A549 (cell line): ENCODE results near the gene MCU. TPM values are rescaled to one million over a fixed set of nuclear protein-coding genes. Genes with fewer than 3 reads are reported as not detected.
"Not testable (repeated sequence)": the region's sequence is repeated elsewhere in the genome, so short reads cannot be mapped to it uniquely, and the experiment has no call there.

Experiments used
- ATAC-seq, 2 experiments: fragments of 200-7000 bp in 1 of 2; fragments of >200 bp in 1 of 2; cut with Nextera tagmentation in 1 of 2; cut with Tn5 transposase in 1 of 2; 3 replicates each; pipeline versions ENCODE4 v1.8.0 to v1.9.1; 2018 to 2020; ENCODE audit warnings: mild to moderate bottlenecking in 1 of 2, moderate library complexity in 1 of 2
- CTCF ChIA-PET: fragments of 300-600 bp; sonication (Branson Sonifier 250); formaldehyde crosslinking; extraction: SDS; loops from one replicate; lab custom pipeline; 2021; ENCODE audit warnings: antibody characterized with exemption, inconsistent platforms; lab: Yijun Ruan, JAX
- POLR2A ChIA-PET: fragments of 350-600 bp; formaldehyde crosslinking; extraction: SDS; loops from one replicate; lab custom pipeline; 2021; ENCODE audit warnings: antibody characterized with exemption, inconsistent platforms; lab: Yijun Ruan, JAX
- DNase-seq, 2 experiments: peaks; one replicate each; pipeline versions ENCODE4 v3.0.0 to v3.0.0-alpha.2; 2011 to 2016; ENCODE audit warnings: low read depth in 1 of 2, low spot score in 1 of 2
- FAIRE-seq: peaks from 2 replicates; lab custom pipeline; 2011; peaks lifted over from hg19 to GRCh38; lab: Jason Lieb, UNC
- H3K27ac ChIP-seq, 2 experiments: fragments of >200 bp; sonication (Bioruptor Twin); formaldehyde crosslinking; 3 replicates each; pipeline ENCODE4 v1.5.1; 2016 to 2017
- H3K4me1 ChIP-seq: fragments of >200 bp; sonication (Bioruptor Twin); formaldehyde crosslinking; 3 replicates; pipeline ENCODE4 v1.6.1; 2016
- H3K4me2 ChIP-seq: fragments of >200 bp; sonication (Bioruptor Twin); formaldehyde crosslinking; 3 replicates; pipeline ENCODE4 v1.6.1; 2016
- H3K4me3 ChIP-seq: fragments of >200 bp; sonication (Bioruptor Twin); formaldehyde crosslinking; 3 replicates; pipeline ENCODE4 v1.5.1; 2016
- H3K9me3 ChIP-seq: fragments of >200 bp; sonication (Bioruptor Twin); formaldehyde crosslinking; 3 replicates; pipeline ENCODE4 v1.6.1; 2016
- CHD2 ChIP-seq: fragments of 150-350 bp; IDR thresholded peaks from 2 replicates; pipeline ENCODE4 v1.6.1; 2014; ENCODE audit warnings: low read length; ENCODE audit not compliant: partially characterized antibody
- EHF ChIP-seq: fragments of 250-450 bp; sonication (Bioruptor Pico); IDR thresholded peaks from 2 replicates; pipeline ENCODE4 v1.5.0; 2020; ENCODE audit warnings: mild to moderate bottlenecking
- EHMT2 ChIP-seq: fragments of 200-600 bp; sonication (generic); IDR thresholded peaks from 2 replicates; pipeline ENCODE4 v1.6.1; 2016; ENCODE audit warnings: antibody characterized with exemption, low read depth, mild to moderate bottlenecking, moderate library complexity
- EP300 ChIP-seq, 2 experiments: fragments of >200 bp; sonication (Bioruptor Twin); formaldehyde crosslinking; IDR thresholded peaks; 2 replicates in 1 of 2; 3 replicates in 1 of 2; pipeline ENCODE4 v1.6.1; 2016 to 2017
- ESRRA ChIP-seq: fragments of 150-350 bp; IDR thresholded peaks from 2 replicates; pipeline ENCODE4 v1.6.1; 2014; ENCODE audit warnings: mild to moderate bottlenecking, low read length, borderline replicate concordance
- GATA3 ChIP-seq: IDR thresholded peaks from 2 replicates; pipeline ENCODE4 v1.6.1; 2012; ENCODE audit warnings: borderline replicate concordance
- HEYL ChIP-seq: fragments of 250-450 bp; sonication (Bioruptor Pico); IDR thresholded peaks from 2 replicates; pipeline ENCODE4 v1.8.0; 2021; ENCODE audit warnings: mild to moderate bottlenecking, moderate library complexity
- HOXB13 ChIP-seq: fragments of 250-450 bp; sonication (Bioruptor Pico); IDR thresholded peaks from 2 replicates; pipeline ENCODE4 v1.5.0; 2020; ENCODE audit warnings: low read depth, mild to moderate bottlenecking, moderate library complexity
- JUN ChIP-seq, 2 experiments: fragments of >200 bp; sonication (Bioruptor Twin); formaldehyde crosslinking; IDR thresholded peaks; 2 replicates in 1 of 2; 3 replicates in 1 of 2; pipeline ENCODE4 v1.6.1; 2016 to 2017
- KDM5A ChIP-seq: fragments of 200-600 bp; sonication (generic); IDR thresholded peaks from 2 replicates; pipeline ENCODE4 v1.6.1; 2016; ENCODE audit warnings: antibody characterized with exemption, mild to moderate bottlenecking
- MYC ChIP-seq: IDR thresholded peaks from 2 replicates; pipeline ENCODE4 v1.6.1; 2012; ENCODE audit warnings: mild to moderate bottlenecking, inconsistent platforms, low read length, improper control_type of control experiment, borderline replicate concordance
- RAD21 ChIP-seq, 2 experiments: fragments of >200 bp in 1 of 2; sonication (Bioruptor Twin) in 1 of 2; formaldehyde crosslinking in 1 of 2; IDR thresholded peaks in 1 of 2; conservative IDR thresholded peaks in 1 of 2; 2 replicates in 1 of 2; 3 replicates in 1 of 2; pipeline ENCODE4 v1.6.1; 2012 to 2018; ENCODE audit warnings: inconsistent platforms in 1 of 2
- RCOR1 ChIP-seq: fragments of 150-350 bp; IDR thresholded peaks from 2 replicates; pipeline ENCODE4 v1.6.1; 2014; ENCODE audit warnings: antibody characterized with exemption, low read length, low read depth
- ZC3H11A ChIP-seq: fragments of 450-650 bp; IDR thresholded peaks from 2 replicates; pipeline ENCODE4 v1.6.1; 2014; ENCODE audit warnings: antibody characterized with exemption, mild to moderate bottlenecking
- ZNF302 ChIP-seq: fragments of 250-450 bp; sonication (Bioruptor Pico); IDR thresholded peaks from 2 replicates; pipeline ENCODE4 v1.9.0; 2021; ENCODE audit warnings: inconsistent platforms, mild to moderate bottlenecking, moderate library complexity
- ZSCAN20 ChIP-seq: fragments of 250-450 bp; sonication (Bioruptor Pico); IDR thresholded peaks from 2 replicates; pipeline ENCODE4 v1.8.0; 2022; ENCODE audit warnings: mild to moderate bottlenecking, moderate library complexity
- WGBS: methylation state at CpG from one replicate; pipeline ENCODE4 v1.1.6; 2017; ENCODE audit errors: missing lambda C conversion rate; 5-methylcytosine and 5-hydroxymethylcytosine counted together
- polyA plus RNA-seq, 4 experiments: library from polyadenylated mRNA; depleted of rRNA in 3 of 4; stranded (reverse); fragments of >200 nt; fragmentation: RNase III in 1 of 4; extraction: RNeasy Plus Mini Kit Qiagen cat#74134 plus additional on column Dnase treatment in 1 of 4; gene quantifications; 2 replicates in 3 of 4; 3 replicates in 1 of 4; pipeline ENCODE4 v1.2.3, GENCODE V29; 2011 to 2017
- TF ChIP-seq, protein P1 (sequence below): IDR thresholded peaks from 2 replicates; pipeline ENCODE4 v1.6.1; 2012
- TF ChIP-seq, protein P2 (sequence below): IDR thresholded peaks from 2 replicates; pipeline ENCODE4 v1.6.1; 2012
- TF ChIP-seq, protein P3 (sequence below): fragments of 250-450 bp; sonication (Bioruptor Pico); IDR thresholded peaks from 2 replicates; pipeline ENCODE4 v1.5.0; 2020; ENCODE audit warnings: low read depth, mild to moderate bottlenecking, moderate library complexity
- TF ChIP-seq, protein P4 (sequence below): fragments of 200-600 bp; sonication (generic); IDR thresholded peaks from 2 replicates; pipeline ENCODE4 v1.6.1; 2016; ENCODE audit warnings: antibody characterized with exemption, mild to moderate bottlenecking, moderate library complexity
- TF ChIP-seq, protein P5 (sequence below): fragments of 250-450 bp; sonication (Bioruptor Pico); IDR thresholded peaks from 2 replicates; pipeline ENCODE4 v1.5.0; 2021; ENCODE audit warnings: mild to moderate bottlenecking, moderate library complexity, borderline replicate concordance
- TF ChIP-seq, protein P6 (sequence below): fragments of >200 bp; sonication (Bioruptor Twin); formaldehyde crosslinking; IDR thresholded peaks from 3 replicates; pipeline ENCODE4 v1.5.1; 2016

MCU gene
- polyA plus RNA-seq, 2 of the 4 experiments (the other 2 are of a cell fraction) = 44.0 to 221 TPM

DNA sequence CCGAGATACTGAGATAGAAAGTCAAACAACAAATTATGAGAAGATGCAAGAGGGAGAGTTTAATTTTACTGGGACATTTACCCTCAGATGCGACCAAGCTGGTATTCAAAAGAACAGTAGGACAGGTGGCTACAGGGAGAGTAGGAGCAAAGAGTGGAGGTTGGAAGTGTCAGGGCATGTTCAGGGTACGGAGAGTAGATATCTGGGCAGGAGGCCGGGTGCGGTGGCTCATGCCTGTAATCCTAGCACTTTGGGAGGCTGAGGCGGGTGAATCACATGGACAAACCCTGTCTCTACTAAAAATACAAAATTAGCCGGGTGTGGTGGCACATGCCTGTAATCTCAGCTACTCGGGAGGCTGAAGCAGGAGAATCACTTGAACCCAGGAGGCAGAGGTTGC, 5.5 kb upstream of the MCU start:
- WGBS = 76% methylated on average over 8 of the region's 8 CpGs
- not testable (repeated sequence) for FAIRE-seq, H3K9me3 ChIP-seq
- POLR2A ChIA-PET = interaction anchor here (0.9 kb wide), 1 partner anchor 10 kb away, joined by 6 read pairs; no protein-coding TSS in a partner anchor
- H3K4me2 ChIP-seq = peak overlapping the region; percentile 87
- CTCF ChIA-PET = interaction anchor here (1.3 to 1.7 kb wide), 3 partner anchors 10 to 148 kb away, joined by 3 to 9 read pairs (median 3); no protein-coding TSS in a partner anchor
- H3K27ac ChIP-seq = peak overlapping the region; percentile 87 to 89
- 0 out of 2 replicates have a peak, but pooled peaks have one; percentile 25 for TF ChIP-seq ZNF302 (CRISPR knock-in tag)
- TF ChIP-seq HOXB13 = peak; percentile 21; the same call in 1 of the 2 replicates
- TF ChIP-seq, all 56 proteins: peak for 2; not testable (repeated sequence) for 54
- H3K4me3 ChIP-seq, ATAC-seq, DNase-seq: not testable (repeated sequence)
- H3K4me1 ChIP-seq = peaks cover 77% of the 10 kb centered on the region

DNA sequence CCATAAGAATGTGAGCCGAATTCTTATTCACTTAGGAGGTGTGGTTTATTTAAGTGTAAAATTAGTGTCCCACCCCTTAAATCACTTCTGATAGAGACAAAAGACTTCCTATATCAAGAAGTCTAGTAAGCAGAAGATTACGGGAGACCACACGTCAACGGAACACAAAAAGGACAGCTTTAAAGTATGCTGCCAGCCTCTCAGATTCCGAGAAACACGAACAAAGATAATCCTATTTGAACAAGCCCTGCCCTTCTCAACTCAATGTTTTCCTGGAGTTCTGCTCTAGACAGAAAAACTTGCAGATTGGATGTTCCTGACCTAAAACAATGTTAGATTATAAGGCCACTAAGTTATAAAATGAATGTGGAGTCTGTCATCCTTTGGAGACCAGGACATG, 4.9 kb upstream of the MCU start:
- Histone ChIP-seq H3K4me2 (peak overlapping the region; percentile 87), H3K4me3 (no peak overlapping the region; the same call in 2 of the 3 replicates), H3K9me3 (no peaks in the 10 kb centered on the region), H3K27ac (peak overlapping the region; percentile 87 to 89), H3K4me1 (peaks cover 75% of the 10 kb centered on the region)
- peak; percentile 81 for FAIRE-seq
- peak; percentile 34 to 91 for DNase-seq
- WGBS = 4% methylated on average over 6 of the region's 6 CpGs
- CTCF ChIA-PET = interaction anchor here (1.2 to 1.7 kb wide), 3 partner anchors 10 to 147 kb away, joined by 3 to 9 read pairs (median 3); no protein-coding TSS in a partner anchor
- peak; percentile 33; the same call in 1 of the 2 replicates for TF ChIP-seq GATA3
- TF ChIP-seq CHD2 = no peak
- TF ChIP-seq KDM5A = no peak
- 0 out of 5 replicates have a peak, but pooled peaks of 1 of the 2 experiments have one; percentile 12 for TF ChIP-seq EP300 (IDR thresholded peaks at IDR 0.05)
- TF ChIP-seq, protein P1, sequence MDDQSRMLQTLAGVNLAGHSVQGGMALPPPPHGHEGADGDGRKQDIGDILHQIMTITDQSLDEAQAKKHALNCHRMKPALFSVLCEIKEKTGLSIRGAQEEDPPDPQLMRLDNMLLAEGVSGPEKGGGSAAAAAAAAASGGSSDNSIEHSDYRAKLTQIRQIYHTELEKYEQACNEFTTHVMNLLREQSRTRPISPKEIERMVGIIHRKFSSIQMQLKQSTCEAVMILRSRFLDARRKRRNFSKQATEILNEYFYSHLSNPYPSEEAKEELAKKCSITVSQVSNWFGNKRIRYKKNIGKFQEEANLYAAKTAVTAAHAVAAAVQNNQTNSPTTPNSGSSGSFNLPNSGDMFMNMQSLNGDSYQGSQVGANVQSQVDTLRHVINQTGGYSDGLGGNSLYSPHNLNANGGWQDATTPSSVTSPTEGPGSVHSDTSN = no peak
- no peak for TF ChIP-seq ESRRA
- TF ChIP-seq, protein P2, sequence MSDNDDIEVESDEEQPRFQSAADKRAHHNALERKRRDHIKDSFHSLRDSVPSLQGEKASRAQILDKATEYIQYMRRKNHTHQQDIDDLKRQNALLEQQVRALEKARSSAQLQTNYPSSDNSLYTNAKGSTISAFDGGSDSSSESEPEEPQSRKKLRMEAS = 0 out of 2 replicates have a peak, but pooled peaks have one; percentile 3
- peak in 1 of 2 experiments; percentile 42; a peak in 3 of 6 replicates for ATAC-seq
- POLR2A ChIA-PET = no interaction called here

DNA sequence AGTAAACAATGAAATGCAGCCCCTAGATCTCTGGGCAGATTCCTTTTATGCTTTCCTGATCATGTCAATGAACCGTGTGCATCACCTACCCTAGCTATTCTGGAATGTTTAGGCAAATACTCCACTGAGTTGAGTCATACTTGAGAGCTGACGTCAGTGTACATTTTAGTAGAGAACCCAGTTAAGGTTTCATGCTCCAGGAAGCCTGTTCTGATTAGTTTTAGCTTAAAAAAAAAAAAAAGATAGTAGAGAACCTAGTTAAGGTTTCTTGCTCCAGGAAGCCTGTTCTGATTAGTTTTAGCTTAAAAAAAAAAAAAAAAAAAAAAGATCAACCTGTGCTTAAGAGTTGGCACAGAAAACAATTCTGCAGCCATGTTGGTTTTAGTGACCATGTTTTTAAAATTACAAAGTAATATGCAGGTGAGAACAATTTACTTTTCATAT, 3.7 kb upstream of the MCU start:
- ChIA-PET CTCF (interaction anchor here (0.9 to 1.7 kb wide), 5 partner anchors 11 to 145 kb away, joined by 3 to 9 read pairs (median 3); no protein-coding TSS in a partner anchor), POLR2A (interaction anchor here (0.5 to 2.0 kb wide), 7 partner anchors 9 to 753 kb away, joined by 4 to 18 read pairs (median 4); no protein-coding TSS in a partner anchor)
- DNase-seq (peak; percentile 91 to 96), ATAC-seq (peak; percentile 55 to 75), FAIRE-seq (peak; percentile 87)
- H3K27ac ChIP-seq = peak overlapping the region; percentile 87 to 89
- H3K4me1 ChIP-seq = peaks cover 63% of the 10 kb centered on the region
- H3K9me3 ChIP-seq = no peaks in the 10 kb centered on the region
- H3K4me3 ChIP-seq = no peak overlapping the region; the same call in 2 of the 3 replicates
- 0% methylated on average over 2 of the region's 2 CpGs for WGBS
- H3K4me2 ChIP-seq = peak overlapping the region; percentile 87
- TF ChIP-seq EHF (CRISPR knock-in tag) (peak; percentile 90), GATA3 (peak; percentile 86), ZC3H11A (no peak), EHMT2 (no peak), RCOR1 (no peak), RAD21 (conservative IDR thresholded peaks at IDR 0.05 in 1 of 2, IDR thresholded peaks at IDR 0.05 in 1 of 2) (peak; percentile 22 to 29; a peak in 3 of 5 replicates), JUN (IDR thresholded peaks at IDR 0.05) (peak; percentile 38 to 60; a peak in 2 of 5 replicates), MYC (no peak), HEYL (CRISPR knock-in tag) (peak; percentile 89), ZSCAN20 (CRISPR knock-in tag) (peak; percentile 86), KDM5A (no peak)
- TF ChIP-seq, protein P3, sequence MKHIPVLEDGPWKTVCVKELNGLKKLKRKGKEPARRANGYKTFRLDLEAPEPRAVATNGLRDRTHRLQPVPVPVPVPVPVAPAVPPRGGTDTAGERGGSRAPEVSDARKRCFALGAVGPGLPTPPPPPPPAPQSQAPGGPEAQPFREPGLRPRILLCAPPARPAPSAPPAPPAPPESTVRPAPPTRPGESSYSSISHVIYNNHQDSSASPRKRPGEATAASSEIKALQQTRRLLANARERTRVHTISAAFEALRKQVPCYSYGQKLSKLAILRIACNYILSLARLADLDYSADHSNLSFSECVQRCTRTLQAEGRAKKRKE (CRISPR knock-in tag) = no peak
- TF ChIP-seq, protein P4, sequence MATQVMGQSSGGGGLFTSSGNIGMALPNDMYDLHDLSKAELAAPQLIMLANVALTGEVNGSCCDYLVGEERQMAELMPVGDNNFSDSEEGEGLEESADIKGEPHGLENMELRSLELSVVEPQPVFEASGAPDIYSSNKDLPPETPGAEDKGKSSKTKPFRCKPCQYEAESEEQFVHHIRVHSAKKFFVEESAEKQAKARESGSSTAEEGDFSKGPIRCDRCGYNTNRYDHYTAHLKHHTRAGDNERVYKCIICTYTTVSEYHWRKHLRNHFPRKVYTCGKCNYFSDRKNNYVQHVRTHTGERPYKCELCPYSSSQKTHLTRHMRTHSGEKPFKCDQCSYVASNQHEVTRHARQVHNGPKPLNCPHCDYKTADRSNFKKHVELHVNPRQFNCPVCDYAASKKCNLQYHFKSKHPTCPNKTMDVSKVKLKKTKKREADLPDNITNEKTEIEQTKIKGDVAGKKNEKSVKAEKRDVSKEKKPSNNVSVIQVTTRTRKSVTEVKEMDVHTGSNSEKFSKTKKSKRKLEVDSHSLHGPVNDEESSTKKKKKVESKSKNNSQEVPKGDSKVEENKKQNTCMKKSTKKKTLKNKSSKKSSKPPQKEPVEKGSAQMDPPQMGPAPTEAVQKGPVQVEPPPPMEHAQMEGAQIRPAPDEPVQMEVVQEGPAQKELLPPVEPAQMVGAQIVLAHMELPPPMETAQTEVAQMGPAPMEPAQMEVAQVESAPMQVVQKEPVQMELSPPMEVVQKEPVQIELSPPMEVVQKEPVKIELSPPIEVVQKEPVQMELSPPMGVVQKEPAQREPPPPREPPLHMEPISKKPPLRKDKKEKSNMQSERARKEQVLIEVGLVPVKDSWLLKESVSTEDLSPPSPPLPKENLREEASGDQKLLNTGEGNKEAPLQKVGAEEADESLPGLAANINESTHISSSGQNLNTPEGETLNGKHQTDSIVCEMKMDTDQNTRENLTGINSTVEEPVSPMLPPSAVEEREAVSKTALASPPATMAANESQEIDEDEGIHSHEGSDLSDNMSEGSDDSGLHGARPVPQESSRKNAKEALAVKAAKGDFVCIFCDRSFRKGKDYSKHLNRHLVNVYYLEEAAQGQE = no peak
- TF ChIP-seq, protein P5, sequence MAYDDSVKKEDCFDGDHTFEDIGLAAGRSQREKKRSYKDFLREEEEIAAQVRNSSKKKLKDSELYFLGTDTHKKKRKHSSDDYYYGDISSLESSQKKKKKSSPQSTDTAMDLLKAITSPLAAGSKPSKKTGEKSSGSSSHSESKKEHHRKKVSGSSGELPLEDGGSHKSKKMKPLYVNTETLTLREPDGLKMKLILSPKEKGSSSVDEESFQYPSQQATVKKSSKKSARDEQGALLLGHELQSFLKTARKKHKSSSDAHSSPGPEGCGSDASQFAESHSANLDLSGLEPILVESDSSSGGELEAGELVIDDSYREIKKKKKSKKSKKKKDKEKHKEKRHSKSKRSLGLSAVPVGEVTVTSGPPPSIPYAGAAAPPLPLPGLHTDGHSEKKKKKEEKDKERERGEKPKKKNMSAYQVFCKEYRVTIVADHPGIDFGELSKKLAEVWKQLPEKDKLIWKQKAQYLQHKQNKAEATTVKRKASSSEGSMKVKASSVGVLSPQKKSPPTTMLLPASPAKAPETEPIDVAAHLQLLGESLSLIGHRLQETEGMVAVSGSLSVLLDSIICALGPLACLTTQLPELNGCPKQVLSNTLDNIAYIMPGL (CRISPR knock-in tag) = no peak
- TF ChIP-seq, protein P6, sequence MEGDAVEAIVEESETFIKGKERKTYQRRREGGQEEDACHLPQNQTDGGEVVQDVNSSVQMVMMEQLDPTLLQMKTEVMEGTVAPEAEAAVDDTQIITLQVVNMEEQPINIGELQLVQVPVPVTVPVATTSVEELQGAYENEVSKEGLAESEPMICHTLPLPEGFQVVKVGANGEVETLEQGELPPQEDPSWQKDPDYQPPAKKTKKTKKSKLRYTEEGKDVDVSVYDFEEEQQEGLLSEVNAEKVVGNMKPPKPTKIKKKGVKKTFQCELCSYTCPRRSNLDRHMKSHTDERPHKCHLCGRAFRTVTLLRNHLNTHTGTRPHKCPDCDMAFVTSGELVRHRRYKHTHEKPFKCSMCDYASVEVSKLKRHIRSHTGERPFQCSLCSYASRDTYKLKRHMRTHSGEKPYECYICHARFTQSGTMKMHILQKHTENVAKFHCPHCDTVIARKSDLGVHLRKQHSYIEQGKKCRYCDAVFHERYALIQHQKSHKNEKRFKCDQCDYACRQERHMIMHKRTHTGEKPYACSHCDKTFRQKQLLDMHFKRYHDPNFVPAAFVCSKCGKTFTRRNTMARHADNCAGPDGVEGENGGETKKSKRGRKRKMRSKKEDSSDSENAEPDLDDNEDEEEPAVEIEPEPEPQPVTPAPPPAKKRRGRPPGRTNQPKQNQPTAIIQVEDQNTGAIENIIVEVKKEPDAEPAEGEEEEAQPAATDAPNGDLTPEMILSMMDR = no peak
